GM19035 (cell line): ENCODE measurements around the gene MYO7A.

ENCODE experiments used
- ATAC-seq: cut with Tn5 transposase; IDR thresholded peaks from one replicate; pipeline ENCODE4 v1.9.1; 2021; ENCODE audit not compliant: unreplicated experiment

The MYO7A gene

GRCh38 chr11:77144196-77144856 is 16.3 kb downstream of the MYO7A start:
- no peak for ATAC-seq

GRCh38 chr11:77144857-77145428 is 16.9 kb downstream of the MYO7A start:
- no peak for ATAC-seq

- no peak for ATAC-seq
Observed at GRCh38 chr11:77146261-77147035, 18.4 kb downstream of the MYO7A start.

GRCh38 chr11:77147036-77147315 is 18.9 kb downstream of the MYO7A start:
- no peak for ATAC-seq

- no peak for ATAC-seq
Observed at GRCh38 chr11:77147668-77148321, 19.7 kb downstream of the MYO7A start.

- no peak for ATAC-seq
Observed at GRCh38 chr11:77148963-77149715, 21.1 kb downstream of the MYO7A start.

GRCh38 chr11:77149716-77150392 is 21.8 kb downstream of the MYO7A start:
- no peak for ATAC-seq

- ATAC-seq = no peak
Observed at GRCh38 chr11:77150836-77151235, 22.8 kb downstream of the MYO7A start.

GRCh38 chr11:77151804-77152509 is 23.9 kb downstream of the MYO7A start:
- ATAC-seq = no peak

- ATAC-seq = no peak
Observed at GRCh38 chr11:77152846-77153245, 24.8 kb downstream of the MYO7A start.

- no peak for ATAC-seq
Observed at GRCh38 chr11:77153276-77154185, 25.5 kb downstream of the MYO7A start.

- no peak for ATAC-seq
Observed at GRCh38 chr11:77154381-77155081, 26.5 kb downstream of the MYO7A start.

- no peak for ATAC-seq
Observed at GRCh38 chr11:77155082-77155475, 27.0 kb downstream of the MYO7A start.

- ATAC-seq = no peak
Observed at GRCh38 chr11:77155556-77156130, 27.6 kb downstream of the MYO7A start.

GRCh38 chr11:77156396-77157195 is 28.6 kb downstream of the MYO7A start:
- no peak for ATAC-seq

GRCh38 chr11:77158041-77158695 is 30.1 kb downstream of the MYO7A start:
- no peak for ATAC-seq
